Fibroblast of mammary gland (primary cell): Measurements from ENCODE around the gene CDC42BPB.
A peak's percentile ranks its signal among the peaks of the same experiment; 100 is the strongest.

ENCODE experiments used
- DNase-seq: peaks from one replicate; pipeline ENCODE4 v3.0.0-alpha.2; 2010; ENCODE audit warnings: low read depth
- H3K4me3 ChIP-seq: 2 replicates; pipeline ENCODE4 v1.5.1; 2011; ENCODE audit warnings: low read depth, mild to moderate bottlenecking, low read length, moderate library complexity; ENCODE audit not compliant: control insufficient read depth
- TF ChIP-seq, protein P1 (sequence below): conservative IDR thresholded peaks from 2 replicates; pipeline ENCODE4 v1.5.1; 2011; ENCODE audit warnings: low read depth, low read length, inconsistent platforms; ENCODE audit not compliant: control insufficient read depth, insufficient read depth

CDC42BPB gene

DNA sequence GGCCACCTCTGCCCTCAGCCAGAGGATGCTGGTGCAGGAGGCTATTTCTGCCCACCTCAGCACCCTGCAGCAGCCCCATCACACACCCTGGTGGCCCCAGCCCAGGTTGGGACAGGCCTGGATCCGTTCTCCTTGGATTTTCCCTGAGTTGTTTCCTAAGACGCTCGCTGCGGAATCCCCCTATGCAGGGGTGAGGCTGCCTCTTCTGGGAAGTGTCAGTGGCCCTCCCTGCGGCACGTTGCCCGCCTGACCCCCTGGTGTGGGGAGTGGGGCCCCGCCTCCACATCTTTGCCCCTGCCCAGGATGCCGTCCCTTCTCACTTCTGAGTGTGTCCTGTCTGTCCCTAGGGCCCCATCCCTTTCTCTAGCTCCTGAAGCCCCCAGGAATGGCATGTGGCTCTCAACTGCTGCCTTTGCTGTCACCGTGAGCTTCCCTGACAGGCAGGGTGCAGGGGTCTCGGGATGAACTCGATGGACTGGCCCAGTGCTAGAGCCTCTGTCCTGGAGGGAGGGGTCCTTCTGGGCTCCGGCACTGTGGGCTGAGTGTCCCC lies 36.6 kb upstream of the CDC42BPB start:
- no peak for DNase-seq
- no peak overlapping the region for H3K4me3 ChIP-seq
- TF ChIP-seq, protein P1, sequence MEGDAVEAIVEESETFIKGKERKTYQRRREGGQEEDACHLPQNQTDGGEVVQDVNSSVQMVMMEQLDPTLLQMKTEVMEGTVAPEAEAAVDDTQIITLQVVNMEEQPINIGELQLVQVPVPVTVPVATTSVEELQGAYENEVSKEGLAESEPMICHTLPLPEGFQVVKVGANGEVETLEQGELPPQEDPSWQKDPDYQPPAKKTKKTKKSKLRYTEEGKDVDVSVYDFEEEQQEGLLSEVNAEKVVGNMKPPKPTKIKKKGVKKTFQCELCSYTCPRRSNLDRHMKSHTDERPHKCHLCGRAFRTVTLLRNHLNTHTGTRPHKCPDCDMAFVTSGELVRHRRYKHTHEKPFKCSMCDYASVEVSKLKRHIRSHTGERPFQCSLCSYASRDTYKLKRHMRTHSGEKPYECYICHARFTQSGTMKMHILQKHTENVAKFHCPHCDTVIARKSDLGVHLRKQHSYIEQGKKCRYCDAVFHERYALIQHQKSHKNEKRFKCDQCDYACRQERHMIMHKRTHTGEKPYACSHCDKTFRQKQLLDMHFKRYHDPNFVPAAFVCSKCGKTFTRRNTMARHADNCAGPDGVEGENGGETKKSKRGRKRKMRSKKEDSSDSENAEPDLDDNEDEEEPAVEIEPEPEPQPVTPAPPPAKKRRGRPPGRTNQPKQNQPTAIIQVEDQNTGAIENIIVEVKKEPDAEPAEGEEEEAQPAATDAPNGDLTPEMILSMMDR, result no peak

DNA sequence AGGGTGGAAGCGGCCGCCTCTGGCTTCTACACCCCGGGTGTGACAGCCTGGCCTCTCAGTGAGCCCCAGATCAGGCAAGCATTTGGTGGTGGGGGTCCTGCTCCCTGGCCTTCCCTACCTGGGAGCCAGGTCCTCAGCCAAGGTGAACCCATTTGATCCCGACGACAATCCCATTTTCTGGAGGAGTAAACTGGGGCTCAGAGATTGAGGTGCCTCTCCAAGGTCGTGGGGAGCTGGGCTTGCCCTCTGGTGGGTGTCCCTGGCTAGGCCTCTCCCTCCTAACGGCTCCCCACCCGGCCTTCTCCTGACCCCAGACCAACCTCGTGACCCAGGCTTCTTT lies 34.5 kb upstream of the CDC42BPB start:
- no peak for DNase-seq
- TF ChIP-seq, protein P1, result no peak
- peak overlapping the region; percentile 20 for H3K4me3 ChIP-seq

DNA sequence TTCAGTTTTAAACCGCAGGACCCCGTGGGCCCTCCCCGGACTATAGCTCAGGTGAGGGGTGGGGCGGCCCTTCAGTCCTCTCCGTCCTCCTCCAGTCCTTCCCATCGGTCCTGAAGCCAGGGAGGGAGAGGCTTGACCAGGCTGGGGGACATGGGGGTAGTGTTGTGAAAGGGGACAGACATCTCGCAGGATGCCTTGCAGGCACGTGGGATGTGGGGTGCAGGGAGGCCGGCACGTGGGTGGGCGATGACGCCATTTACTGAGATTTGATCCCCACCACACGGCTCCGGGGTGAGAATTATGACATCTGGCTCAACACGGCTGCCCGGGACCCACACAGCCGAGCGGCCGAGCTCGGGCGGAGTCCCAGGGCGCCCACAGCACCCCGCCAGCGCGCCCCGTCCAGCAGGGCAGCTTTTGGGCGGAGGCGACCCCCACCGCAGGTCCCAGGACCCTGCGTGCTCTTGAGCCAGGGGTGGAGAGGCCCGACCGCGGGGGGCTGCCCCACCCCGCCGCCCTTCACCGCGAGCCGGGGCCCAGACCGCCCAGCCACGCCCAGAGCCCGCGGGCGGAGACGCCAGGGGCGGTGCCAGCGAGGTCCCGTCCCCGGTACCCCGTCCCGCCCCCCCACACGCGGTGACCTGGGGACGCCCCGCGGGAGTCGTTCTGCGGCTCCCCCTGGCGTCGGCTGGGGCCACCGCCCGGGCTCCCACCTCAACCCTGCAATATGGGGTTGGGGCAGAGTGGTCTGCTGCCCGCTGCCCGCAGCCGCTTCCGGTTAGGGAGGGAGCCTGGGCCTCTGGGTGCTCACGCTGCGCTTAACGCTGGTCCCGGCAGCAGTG lies 33.9 kb upstream of the CDC42BPB start:
- TF ChIP-seq, protein P1, result no peak
- peak overlapping the region; percentile 20 for H3K4me3 ChIP-seq
- peak; percentile 48 for DNase-seq

DNA sequence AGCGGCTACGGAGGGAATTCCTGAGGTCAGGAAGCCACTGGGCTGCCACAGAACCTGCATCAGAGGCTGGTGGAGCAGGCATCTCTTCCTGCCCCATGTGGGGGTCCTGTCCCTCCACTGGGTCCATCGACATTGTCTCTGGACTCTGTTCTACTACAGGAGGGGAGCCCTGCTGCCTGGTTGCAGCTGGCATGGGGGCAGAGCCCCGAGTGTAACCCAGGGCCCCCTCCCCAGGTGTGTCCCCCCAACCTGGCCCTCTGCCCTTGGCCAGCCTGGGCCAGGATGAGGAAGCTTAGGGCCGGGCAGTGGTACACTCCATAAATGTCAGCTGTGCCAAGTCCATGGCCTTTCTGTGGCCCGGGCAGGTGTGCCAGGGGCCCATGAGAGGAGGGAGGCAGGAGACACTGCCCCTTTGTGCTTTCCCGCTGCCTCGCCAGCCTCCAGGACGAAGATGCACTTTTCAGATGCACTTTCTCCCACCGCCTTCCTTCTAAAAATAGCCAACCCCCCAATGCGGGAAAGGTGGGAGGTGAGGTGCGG lies 33.2 kb upstream of the CDC42BPB start:
- H3K4me3 ChIP-seq, result no peak overlapping the region
- no peak for DNase-seq
- TF ChIP-seq, protein P1, result no peak

DNA sequence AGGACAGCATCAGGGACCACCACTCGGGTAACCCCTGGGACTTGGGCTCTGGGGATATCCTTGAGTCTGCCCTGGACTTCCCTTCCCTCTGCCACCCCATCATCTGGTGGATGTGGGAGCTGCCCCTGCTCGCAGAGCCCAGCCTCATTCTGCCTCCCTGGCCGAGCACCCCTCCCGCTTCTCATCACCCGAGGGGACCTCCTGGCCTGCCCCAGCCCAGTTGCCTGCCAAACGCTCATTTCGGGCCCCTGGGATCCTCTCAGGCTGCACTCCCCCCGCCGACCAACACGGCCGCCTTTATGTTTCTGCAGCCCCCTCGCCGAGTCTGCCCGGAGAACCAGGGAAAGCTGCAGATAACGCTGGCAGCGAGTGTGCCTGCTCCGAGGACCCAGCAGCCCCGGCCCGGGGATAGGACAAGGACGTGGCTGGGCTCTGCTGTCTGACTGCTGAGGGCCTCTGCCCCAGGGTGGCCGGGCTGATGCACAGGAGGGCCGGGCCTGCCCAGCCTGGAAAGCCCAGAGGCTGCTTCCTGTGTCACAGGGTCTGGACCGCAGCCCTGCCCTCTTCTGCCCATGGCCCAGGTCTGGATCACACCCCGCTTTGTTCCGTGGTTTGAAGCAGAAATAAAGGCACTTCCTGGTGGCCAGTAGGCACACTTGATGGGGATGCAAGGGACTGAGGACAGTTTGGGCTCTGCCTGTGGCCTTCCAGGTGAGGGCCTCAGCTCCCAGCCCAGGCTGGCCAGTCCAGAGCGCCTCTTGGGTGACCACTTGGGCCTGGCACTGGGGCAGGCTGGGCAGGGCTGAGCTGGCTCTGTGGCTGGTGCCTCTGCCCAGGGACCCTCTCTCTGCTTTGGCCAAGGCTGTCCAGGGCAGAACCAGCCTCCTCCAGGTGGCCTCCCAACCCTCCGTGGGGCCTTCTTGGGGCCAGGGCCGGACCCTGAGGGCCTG lies 32.3 kb upstream of the CDC42BPB start:
- no peak for DNase-seq
- TF ChIP-seq, protein P1, result no peak

DNA sequence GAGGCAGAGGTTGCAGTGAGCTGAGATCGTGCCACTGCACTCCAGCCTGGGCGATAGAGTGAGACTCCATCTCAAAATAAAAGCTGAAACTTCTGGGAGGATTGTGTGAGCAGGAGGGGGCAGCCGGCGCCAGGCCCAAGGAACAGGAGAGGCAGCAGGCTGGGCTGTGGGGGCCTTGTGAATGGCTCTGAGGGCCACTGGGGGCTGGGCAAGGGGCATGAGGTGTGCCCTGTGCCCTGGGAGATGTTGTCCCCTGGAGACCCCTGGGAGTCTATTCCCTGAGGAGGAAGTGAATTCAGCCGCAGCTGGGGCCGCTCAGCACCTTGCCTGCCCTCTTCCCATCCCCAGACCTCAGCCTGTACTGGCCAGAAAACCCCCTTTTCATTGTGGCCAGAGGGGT lies 31.6 kb upstream of the CDC42BPB start:
- H3K4me3 ChIP-seq, result no peak overlapping the region
- TF ChIP-seq, protein P1, result no peak
- no peak for DNase-seq

More for the DNA sequence above, 32.3 kb upstream of the CDC42BPB start:
- H3K4me3 ChIP-seq, result no peak overlapping the region
